Mesenteric fat pad (tissue), 1 donor: Measurements from ENCODE around the gene GMDS. TPM values are rescaled to one million over a fixed set of nuclear protein-coding genes. Genes with fewer than 3 reads are reported as not detected.

Source experiments
- DNase-seq: peaks from one replicate; pipeline ENCODE4 v3.0.0-alpha.2; 2020; ENCODE audit warnings: low spot score
- total RNA-seq: library from RNA; stranded (reverse); fragmentation: NEBNext Ultra II Directional; extraction: Animal tissue kit (Norgen Biotek cat#: 25700); gene quantifications from one replicate; pipeline ENCODE4 v1.2.1, GENCODE V29; 2021
- donor health status: DM: yes; HTN: yes; CAD: no.

The GMDS gene
- total RNA-seq, 1 donor from 2014 or later = 10.3 TPM

DNA sequence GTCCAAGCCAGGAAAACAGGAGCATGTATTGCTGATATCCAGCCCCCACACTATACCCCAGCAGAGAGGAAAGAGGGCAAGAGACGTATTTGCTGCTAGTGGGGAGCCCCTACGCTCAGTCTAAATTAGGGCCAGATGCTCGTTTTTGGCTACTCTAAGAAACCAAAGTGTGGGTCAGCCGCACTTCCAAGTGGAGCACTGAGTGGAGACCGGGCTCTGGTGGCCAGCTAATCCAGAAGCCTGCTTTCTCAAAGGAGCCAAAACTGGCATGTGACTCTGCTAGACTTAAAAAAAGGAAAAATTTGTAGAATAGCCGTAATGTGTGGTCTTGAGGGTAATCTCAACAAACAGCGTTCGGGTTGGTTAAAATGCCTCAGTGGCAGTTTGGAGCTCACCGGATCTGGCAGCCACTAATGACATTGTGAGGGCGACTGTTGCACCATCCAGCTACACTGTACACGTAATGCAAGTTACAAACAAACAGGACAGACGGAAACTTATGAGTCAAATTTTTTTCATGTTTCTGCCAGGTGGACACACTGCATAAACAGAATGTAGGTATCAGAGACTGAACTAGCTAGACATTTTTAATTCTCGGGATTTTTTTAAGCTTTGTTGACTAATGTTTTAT is 404.8 kb downstream of the GMDS start:
- DNase-seq = no peak

DNA sequence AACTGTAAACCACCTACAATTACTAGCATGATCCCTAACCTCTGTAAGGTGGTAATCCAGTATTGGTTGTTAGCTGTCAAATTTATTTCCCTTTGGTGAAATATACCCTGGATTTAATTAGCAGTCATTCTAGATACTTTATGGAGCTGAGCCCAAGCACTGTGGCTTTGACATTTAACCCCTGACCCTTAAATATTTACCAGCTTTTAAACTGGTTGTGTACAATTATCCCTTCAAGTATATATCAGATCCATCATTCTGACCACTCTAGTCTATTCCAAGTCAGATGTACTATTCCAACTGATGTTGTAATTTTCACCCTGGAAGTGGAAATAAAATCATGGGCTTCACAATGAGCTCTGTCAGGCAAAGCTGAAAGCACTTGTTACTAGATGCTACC is 406.0 kb downstream of the GMDS start:
- DNase-seq = no peak

DNA sequence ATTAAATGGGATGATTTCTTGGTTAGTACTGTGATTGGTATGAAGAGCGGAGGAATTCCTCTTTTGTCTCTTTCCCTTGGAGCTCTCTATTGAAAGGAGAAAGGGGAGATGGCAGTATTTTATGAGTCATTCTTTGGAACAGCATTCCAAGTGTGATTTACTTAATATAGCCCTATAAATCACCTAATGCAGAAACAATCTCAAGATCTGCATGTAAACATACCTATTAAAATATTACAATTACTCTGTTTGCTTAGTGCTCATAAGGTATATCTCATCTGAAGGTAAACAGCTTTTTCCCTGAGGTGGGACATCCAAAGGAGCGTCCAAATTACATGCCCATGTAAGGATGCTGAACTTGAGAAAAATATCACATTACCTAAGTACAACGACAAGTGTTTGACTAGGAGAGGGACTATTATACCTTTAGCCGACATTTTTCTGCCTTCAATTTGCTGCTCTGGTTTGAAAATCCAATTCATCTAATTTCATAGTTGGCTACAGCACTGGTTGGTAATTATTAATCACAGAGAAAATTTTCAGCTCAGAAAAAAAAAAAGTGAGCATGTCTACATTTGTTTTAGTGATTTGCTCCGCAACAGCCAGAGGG is 406.7 kb downstream of the GMDS start:
- DNase-seq = no peak

DNA sequence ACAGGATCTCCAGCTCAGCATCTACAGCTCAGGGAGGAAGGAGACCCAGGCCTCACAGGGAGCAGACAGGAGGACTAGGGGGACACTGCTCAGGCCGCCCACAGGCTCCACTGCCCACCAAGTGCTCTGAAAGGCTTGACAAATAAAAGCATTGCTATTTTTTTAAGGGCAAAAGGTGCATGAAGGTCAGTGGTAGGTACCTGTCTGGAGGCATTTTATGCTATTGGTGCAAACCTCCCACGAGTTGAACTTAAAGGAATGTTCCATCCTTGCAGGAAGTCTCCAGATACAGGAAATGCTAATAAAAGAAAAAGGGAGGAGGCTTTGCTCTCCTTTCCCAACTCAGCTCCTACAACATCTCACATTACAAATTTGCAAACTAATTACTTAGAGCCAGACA is 407.6 kb downstream of the GMDS start:
- no peak for DNase-seq

DNA sequence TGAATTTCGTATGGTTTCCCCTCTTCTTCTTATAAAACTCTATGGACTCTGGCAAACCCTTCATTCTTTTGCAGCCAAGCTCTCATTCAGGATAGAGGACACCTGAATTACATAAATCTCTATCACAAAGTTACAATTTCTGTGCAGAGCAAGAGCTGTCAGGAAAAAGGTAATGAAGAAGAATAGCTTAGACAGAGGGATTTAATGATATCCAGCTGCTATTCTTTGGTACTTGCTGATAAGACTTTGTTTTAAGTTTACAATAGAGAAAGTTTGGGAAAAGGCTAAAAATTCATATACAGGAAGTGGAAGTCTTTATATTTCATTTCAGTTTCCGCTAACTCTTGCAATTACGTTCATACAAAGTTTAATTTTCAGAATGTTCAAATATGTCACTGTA is 408.7 kb downstream of the GMDS start:
- no peak for DNase-seq

DNA sequence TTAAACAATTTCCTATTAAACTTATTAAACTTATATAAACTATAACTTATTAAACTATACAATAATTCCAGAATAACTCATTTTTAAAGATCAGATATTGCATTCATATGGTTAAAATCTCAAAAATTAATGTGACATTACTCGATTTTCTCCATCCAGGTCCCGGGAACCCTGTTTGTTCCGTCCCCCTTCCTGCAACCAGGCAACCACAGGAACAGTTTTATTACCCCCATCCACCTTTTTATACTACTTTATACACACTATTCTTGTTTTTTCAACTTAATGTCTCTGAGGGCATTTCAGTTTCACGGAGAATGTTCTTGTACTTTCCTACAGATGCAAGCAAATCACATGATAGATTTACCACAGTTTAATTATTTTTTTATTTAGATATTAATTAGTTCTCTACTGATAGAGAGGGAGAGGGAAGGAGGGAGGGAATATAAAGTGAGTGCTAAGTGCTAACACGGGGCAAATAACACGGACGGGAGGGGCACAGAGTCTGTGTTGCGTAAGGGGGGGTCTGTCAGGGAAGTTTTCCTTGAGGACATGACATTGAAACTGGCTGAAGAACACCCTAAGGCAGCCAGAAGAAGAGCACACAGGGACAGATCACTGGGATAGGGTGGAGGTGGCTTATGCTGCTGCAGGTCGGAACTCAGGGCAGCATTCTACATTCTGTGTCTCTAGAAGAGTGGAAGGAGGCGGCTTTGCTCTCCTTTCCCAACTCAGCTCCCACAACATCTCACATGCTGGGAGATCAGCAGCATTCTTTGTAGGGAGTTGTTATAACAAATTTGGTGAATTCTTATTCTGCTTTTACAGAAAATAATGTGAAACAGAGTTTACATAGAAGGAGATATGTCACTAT is 410.5 kb downstream of the GMDS start:
- DNase-seq = no peak

DNA sequence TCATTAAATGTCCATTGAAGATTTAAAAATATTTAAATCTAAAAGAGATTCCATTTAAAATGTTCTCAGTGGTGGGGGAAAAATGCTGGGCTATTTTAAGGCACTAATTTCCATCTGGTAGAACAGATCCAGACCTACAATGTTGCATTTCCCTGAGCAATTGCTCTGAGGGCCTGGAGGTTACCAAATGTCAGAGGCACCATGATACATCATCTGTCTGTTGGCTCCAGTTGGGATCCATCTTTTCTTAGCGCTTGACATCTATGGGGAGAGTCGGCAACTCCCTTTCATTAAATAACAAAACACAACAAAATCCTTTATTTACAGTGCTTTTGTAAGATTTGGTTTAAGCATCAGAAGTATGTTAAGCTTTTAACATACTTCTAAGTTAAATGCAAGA is 411.2 kb downstream of the GMDS start:
- no peak for DNase-seq

DNA sequence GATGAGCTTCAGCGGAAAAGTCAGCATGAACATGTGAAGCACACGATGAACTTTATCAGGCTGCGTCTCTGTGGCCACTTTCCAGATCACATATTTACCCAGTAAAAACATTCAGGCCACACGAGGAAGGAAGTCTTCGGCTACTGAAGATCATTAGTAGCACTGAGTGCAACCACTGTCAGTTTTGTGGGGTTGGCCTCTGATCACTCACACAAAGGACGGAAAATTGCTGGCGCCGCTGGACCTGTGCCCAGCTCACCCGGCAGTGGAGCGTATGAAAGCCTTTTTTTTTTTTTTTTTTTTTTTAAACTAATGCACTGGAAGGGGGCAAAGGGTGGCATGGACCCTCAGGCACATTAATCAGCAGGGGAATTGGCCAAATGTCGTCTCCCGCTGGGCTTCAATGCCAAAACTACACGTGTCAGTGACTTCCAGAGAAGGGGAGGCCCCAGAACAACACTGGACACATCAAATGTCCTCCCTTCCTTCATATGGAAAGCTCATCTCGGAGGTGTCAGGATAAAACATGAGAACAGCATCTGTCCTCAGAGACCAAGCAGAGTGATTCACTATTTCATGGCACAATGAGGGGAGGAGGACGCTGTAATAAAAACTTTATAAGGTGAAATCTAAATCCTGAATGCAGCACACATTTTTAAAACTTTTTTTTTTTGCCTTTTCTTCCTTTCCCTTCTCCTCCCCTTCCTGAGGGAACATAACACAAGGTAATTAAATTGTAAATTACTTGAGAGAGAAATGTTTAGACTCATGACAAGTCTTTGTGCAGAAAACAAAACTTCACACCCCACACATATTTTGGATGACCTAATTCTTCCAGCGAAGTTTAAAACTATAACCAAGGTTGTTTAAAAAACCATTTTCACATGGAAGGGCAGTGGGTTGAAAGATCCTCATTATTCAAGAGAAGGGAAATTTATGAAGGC is 412.3 kb downstream of the GMDS start:
- DNase-seq = no peak

DNA sequence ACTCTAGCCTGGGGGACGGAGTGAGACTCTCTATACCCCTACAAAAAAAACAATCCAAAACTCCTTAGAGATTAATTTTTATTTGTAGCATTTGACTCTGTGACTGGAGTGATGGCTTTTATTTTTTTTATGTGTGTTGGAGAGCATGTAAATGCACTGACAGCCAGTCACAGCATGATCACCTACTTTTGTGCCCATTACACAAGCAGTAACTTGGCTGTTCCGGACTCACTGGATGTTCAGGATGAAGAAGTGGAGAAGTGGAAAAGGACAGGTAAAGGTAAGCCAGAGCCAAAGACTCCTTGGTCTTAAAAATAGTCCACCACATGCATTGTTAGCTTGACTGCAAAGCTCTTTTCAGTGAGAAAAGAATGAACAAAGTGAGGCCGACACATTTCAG is 413.0 kb downstream of the GMDS start:
- no peak for DNase-seq

DNA sequence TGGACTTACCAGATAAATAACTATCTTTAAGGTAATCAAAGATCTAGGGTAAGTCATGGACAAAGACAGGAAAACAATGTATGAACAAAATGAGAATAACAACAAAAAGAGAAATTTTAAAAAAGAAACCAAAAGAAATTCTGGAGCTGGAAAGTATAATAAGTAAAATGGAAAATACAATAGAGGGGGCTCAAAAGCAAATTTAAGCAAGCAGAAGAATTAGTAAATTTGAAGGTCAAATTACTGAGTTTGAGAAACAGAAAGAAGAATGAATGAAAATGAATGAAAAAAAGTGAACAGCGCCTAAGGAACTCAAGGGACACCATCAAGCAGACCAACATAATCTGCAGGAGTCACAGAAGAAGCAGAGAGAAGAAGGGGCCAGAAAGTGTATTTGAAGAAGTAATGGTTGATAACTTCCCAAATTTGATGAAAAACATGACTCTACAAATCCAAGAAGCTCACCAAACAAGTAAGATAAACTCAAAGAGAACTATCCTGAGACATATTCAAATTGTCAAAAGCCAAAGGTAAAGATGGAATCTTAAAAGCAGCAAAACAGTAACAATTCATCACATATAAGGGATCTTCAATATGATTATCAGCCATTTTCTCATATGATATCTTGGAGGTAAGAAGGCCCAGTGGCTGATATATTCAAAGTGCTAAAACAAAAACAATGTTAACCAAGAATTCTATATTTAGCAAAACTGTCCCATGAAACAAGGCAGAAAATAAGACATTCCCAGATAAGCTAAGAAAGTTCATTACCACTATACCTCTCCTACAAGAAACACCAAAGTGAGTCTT is 417.2 kb downstream of the GMDS start:
- no peak for DNase-seq

DNA sequence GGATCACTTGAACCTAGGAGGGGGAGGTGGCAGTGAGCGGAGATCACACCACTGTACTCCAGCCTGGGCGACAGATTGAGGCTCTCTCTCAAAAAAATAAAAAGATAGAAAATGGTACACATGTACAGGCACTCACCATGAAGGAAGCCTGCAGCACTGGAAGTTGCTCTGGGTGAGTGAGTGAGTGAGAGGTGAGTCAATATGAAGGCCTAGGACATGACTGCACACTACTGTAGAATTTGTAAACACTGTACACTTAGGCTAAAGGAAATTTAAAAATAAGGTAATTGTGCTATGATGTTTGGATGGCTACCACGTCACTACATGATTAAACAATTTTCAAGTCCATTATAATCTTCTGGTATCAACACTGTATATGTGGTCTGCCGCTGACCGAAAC is 419.5 kb downstream of the GMDS start:
- no peak for DNase-seq

DNA sequence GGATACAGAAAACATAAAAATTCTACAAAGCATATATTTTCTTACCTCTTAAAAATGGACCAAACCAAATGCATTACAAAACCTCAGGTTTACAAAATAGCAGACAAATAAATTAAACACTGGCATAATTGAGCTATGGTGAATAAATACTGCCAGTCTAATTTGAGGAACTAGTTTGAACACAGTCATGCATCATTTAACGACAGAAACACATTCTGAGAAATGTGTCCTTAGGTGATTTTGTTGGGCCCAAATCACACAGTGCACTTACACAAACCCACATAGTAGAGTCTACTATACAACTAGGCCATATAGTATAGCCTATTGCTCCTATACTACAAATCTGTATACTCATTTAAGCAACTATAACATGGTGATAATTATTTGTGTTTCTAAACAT is 420.1 kb downstream of the GMDS start:
- DNase-seq = no peak

DNA sequence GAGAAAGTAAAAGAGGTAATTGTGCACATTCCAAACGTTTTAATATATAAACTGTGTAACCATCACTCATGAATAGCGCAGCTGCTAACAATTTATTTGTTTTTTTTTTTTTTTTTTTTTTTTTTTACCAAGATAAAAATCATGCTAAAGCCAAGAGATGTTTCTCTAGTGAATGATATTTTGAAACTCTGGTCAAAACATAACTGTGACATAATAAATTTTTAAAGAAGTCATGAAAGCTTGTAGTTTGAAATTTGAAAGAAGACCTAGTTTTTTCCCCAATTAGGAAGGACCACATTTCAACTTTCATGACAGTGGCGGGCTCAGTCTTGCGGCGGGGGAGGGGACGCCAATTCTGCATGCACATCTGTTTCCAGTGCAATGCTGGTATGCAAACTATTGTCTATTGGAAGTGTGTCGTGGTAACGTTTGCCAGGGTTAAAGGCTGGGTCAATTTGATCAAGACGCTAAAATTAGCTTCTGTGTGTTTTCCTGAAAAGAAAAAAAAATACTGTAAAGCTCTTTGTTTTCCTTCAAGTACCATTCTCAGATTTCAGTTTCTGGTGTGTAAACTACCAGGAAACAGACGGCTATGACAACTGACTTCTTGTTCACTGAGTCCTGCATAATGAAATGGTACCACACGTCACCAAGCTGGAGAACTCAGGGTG is 423.8 kb downstream of the GMDS start:
- DNase-seq = no peak

DNA sequence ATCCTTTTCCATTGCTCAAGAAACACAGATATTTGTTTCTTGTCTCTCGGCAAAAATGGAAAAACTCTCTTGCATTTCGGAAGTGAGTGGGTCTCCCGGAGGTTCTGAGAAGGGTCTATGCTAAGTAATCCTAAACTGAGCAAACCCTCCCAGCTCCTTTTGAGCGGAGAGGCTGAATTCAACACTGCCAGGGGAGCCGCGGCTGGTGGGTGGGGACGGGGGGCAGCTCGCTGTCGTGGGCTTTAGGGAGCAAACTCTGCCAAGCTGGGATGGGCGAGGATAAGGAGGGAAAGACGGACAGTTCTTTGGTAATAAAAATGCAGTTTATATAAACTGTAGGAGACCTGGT is 424.3 kb downstream of the GMDS start:
- no peak for DNase-seq

DNA sequence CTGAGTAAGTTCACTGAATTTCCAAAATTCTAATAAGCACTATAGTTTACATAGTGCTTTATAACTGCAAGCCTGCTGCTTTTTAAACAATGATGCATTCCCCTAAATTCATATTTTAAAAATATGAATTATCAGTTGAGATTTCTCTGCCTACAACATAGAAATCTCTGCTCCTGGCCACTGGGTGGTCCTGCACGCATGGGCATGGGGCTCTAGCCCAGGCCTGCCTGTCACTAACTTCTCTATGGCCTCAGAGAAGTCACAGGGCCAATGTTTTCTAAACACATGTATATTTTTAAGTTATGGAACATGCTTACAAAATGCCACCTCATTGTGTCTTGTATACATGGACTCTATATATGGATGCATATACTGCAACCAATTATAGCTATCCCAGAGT is 424.7 kb downstream of the GMDS start:
- DNase-seq = no peak

DNA sequence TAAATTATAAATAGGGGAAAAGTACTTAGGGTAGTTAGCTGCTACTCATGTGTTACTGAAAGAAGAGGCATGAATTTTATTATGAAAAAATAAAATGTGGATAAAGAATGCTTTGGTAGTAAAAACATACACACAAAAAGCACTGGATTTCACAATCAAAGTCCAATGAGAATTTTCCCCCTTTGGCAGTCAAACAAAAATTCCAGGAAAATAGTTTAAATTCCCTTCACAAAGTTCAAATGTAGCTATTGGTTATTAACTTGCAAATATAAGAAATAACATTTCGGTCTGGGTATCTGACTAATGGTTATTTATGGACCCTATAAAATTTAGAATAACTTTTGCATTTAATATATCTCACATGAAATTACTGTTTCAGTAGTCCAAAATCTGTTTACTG is 425.2 kb downstream of the GMDS start:
- no peak for DNase-seq

DNA sequence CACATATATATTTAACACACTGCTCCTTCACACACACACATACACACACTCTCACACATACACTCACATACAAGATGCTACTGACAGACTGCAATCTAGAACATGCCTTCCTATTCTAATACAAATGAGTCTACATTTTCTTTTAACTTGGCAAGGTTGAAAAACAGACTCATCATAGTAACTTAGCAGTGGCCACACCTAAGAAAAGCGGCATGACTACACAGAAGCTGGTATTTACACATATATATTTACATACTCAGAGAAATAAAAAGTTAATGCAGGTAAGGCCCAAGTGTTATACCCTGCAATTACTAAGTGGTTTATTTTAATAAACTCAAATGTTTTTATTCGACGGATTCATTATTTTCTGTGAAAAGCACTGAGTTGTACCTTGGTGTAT is 426.4 kb downstream of the GMDS start:
- DNase-seq = no peak

DNA sequence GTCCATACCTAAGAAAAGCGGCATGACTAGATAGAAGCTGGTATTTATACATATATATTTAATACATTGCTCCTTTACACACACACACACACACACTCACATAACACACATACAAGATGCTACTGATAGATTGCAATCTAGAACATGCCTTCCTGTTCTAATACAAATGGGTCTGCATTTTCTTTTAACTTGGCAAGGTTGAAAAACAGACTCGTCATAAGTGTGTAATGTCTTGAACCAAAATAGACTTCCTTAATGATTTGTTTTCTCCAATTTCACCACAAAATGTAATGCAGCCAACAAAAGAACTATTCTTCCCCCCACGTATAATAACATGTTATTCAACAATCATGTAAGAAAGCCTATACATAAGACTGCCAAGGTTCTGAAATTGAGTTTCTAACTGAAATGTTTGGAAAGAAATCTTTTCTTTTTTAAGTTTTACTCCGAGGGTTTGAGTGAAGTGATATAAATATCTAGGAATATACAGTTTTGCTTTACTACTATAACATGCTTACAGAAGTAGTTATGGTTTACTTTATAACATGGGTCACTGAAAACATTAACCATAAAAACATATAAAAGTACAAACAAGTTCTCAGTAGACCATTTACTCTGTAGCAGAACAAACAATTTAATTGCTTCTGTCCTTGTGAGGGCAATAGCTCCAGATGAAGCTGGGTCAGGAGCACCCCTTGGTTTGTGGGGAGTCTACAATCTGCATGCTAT is 428.2 kb downstream of the GMDS start:
- no peak for DNase-seq

DNA sequence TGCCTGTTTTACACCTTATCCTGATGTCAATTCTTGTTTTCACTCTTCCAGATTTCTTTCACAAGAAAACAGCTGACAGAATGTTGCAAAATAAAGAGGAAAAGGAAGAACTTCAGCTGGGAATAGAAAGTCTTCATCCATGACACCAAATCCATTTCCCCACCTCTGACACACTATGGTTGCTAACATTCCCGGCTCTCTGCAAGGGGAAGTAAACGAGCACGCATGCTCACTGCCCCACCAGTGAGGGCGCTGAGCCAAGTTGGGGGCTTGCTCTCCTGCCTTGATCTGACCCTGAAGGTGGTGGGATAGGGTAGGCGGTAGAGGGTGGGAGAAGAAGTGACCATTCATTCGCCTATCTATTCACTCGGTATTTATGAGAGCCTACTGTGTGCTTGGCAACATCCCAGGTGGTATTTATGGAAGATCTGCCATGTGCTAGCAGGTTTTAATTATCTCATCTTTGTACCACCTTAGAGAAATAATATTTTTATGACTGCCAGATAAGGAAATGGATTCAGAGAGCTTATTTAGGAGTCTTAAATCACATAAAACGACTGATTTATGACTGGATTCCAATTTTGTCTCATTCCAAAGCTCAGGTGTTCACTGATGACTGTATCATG is 429.5 kb downstream of the GMDS start:
- no peak for DNase-seq
